Measurements from ENCODE around the gene SLC25A13. TPM values are rescaled to one million over a fixed set of nuclear protein-coding genes. Genes with fewer than 3 reads are reported as not detected.
A peak's percentile ranks its signal among the peaks of the same experiment; 100 is the strongest.

The SLC25A13 gene
- total and polyA plus RNA-seq, 2 of the 13 experiments (the other 11 are each of a cell fraction or from before 2014, with no cell fraction given), result 36.2 to 84.9 TPM

DNA sequence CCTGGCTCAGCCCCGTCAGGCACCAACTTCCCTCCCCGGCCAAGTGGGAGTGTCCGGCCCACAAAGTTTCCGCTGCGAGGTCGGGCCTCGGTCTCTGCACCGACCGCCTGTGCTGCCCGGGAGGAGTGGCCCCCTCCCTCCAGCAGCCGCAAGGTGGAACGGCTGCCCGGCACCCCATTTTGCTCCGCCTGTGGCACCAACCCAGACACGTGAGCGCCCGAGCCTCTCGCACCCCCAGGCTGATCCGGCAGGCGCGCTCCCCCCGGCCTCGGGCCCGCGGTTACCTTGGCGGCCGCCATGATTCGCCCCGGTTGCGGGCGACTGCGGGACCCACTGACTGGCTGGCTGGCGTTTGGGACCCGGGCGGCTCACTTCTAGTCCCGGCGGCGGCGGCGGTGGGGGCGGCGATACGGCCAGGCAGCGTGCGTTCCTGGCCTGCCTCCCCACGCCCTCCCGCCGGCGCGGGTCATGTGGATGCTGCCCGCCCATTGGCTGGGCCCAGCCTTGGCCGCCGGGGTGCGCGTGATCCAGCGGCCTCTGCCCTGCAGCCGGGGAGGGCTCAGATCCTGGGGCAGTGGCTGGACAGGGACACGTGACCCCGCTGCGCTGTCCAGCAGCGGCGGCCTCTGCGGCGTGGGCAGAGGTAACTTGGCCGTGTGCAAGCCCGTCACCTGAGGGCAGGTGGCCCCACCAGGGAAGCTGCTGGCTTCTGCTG is at the start of gene SLC25A13 (continued):
- TF ChIP-seq, protein P1, sequence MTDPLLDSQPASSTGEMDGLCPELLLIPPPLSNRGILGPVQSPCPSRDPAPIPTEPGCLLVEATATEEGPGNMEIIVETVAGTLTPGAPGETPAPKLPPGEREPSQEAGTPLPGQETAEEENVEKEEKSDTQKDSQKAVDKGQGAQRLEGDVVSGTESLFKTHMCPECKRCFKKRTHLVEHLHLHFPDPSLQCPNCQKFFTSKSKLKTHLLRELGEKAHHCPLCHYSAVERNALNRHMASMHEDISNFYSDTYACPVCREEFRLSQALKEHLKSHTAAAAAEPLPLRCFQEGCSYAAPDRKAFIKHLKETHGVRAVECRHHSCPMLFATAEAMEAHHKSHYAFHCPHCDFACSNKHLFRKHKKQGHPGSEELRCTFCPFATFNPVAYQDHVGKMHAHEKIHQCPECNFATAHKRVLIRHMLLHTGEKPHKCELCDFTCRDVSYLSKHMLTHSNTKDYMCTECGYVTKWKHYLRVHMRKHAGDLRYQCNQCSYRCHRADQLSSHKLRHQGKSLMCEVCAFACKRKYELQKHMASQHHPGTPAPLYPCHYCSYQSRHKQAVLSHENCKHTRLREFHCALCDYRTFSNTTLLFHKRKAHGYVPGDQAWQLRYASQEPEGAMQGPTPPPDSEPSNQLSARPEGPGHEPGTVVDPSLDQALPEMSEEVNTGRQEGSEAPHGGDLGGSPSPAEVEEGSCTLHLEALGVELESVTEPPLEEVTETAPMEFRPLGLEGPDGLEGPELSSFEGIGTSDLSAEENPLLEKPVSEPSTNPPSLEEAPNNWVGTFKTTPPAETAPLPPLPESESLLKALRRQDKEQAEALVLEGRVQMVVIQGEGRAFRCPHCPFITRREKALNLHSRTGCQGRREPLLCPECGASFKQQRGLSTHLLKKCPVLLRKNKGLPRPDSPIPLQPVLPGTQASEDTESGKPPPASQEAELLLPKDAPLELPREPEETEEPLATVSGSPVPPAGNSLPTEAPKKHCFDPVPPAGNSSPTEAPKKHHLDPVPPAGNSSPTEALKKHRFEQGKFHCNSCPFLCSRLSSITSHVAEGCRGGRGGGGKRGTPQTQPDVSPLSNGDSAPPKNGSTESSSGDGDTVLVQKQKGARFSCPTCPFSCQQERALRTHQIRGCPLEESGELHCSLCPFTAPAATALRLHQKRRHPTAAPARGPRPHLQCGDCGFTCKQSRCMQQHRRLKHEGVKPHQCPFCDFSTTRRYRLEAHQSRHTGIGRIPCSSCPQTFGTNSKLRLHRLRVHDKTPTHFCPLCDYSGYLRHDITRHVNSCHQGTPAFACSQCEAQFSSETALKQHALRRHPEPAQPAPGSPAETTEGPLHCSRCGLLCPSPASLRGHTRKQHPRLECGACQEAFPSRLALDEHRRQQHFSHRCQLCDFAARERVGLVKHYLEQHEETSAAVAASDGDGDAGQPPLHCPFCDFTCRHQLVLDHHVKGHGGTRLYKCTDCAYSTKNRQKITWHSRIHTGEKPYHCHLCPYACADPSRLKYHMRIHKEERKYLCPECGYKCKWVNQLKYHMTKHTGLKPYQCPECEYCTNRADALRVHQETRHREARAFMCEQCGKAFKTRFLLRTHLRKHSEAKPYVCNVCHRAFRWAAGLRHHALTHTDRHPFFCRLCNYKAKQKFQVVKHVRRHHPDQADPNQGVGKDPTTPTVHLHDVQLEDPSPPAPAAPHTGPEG (CRISPR knock-in tag; IDR thresholded peaks at IDR 0.05), result peak; percentile 53
- TF ChIP-seq ZFP82 (CRISPR knock-in tag; IDR thresholded peaks at IDR 0.05; ENCODE audit: borderline replicate concordance), result peak; percentile 94
- peak; percentile 55; the same call in 1 of the 2 replicates for TF ChIP-seq HNRNPL (IDR thresholded peaks at IDR 0.05; ENCODE audit: low read depth, low read length)
- TF ChIP-seq FOXA1 (IDR thresholded peaks at IDR 0.05), result no peak
- peak; percentile 50; the same call in 1 of the 2 replicates for TF ChIP-seq FOXA1 (CRISPR knock-in tag; IDR thresholded peaks at IDR 0.05)
- no peak for TF ChIP-seq SRSF4 (IDR thresholded peaks at IDR 0.05; ENCODE audit: low read depth, low read length, poor library complexity, severe bottlenecking)
- TF ChIP-seq ZNF33B (CRISPR knock-in tag; IDR thresholded peaks at IDR 0.05), result peak; percentile 92
- peak; percentile 89; the same call in 1 of the 2 replicates for TF ChIP-seq ZNF33A (CRISPR knock-in tag; IDR thresholded peaks at IDR 0.05; ENCODE audit: borderline replicate concordance)
- no peak for TF ChIP-seq ZNF572 (CRISPR knock-in tag; IDR thresholded peaks at IDR 0.05)
- TF ChIP-seq RFX1 (IDR thresholded peaks at IDR 0.05), result no peak
- TF ChIP-seq ZNF839 (CRISPR knock-in tag; IDR thresholded peaks at IDR 0.05; ENCODE audit: borderline replicate concordance), result peak; percentile 33
- TF ChIP-seq, protein P2, sequence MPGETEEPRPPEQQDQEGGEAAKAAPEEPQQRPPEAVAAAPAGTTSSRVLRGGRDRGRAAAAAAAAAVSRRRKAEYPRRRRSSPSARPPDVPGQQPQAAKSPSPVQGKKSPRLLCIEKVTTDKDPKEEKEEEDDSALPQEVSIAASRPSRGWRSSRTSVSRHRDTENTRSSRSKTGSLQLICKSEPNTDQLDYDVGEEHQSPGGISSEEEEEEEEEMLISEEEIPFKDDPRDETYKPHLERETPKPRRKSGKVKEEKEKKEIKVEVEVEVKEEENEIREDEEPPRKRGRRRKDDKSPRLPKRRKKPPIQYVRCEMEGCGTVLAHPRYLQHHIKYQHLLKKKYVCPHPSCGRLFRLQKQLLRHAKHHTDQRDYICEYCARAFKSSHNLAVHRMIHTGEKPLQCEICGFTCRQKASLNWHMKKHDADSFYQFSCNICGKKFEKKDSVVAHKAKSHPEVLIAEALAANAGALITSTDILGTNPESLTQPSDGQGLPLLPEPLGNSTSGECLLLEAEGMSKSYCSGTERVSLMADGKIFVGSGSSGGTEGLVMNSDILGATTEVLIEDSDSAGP (CRISPR knock-in tag; IDR thresholded peaks at IDR 0.05; ENCODE audit: borderline replicate concordance), result peak; percentile 94
- TF ChIP-seq TAF15 (IDR thresholded peaks at IDR 0.05; ENCODE audit: low read depth, low read length, poor library complexity, severe bottlenecking), result peak; percentile 24
- no peak; the same call in 1 of the 2 replicates for TF ChIP-seq ZNF264 (CRISPR knock-in tag; IDR thresholded peaks at IDR 0.05)
- TF ChIP-seq, protein P3, sequence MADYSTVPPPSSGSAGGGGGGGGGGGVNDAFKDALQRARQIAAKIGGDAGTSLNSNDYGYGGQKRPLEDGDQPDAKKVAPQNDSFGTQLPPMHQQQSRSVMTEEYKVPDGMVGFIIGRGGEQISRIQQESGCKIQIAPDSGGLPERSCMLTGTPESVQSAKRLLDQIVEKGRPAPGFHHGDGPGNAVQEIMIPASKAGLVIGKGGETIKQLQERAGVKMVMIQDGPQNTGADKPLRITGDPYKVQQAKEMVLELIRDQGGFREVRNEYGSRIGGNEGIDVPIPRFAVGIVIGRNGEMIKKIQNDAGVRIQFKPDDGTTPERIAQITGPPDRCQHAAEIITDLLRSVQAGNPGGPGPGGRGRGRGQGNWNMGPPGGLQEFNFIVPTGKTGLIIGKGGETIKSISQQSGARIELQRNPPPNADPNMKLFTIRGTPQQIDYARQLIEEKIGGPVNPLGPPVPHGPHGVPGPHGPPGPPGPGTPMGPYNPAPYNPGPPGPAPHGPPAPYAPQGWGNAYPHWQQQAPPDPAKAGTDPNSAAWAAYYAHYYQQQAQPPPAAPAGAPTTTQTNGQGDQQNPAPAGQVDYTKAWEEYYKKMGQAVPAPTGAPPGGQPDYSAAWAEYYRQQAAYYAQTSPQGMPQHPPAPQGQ (CRISPR knock-in tag; IDR thresholded peaks at IDR 0.05; ENCODE audit: borderline replicate concordance), result no peak
- peak; percentile 90 for TF ChIP-seq TOPORS (CRISPR knock-in tag; IDR thresholded peaks at IDR 0.05)
- peak; percentile 75; the same call in 1 of the 2 replicates for TF ChIP-seq JUN (CRISPR knock-in tag; IDR thresholded peaks at IDR 0.05)
- no peak for TF ChIP-seq NBN (conservative IDR thresholded peaks at IDR 0.05)
- TF ChIP-seq ISL2 (CRISPR knock-in tag; IDR thresholded peaks at IDR 0.05), result 0 out of 2 replicates have a peak, but pooled peaks have one; percentile 47
